CD14-positive monocyte (primary cell): ENCODE results near the gene CNTFR. TPM values are rescaled to one million over a fixed set of nuclear protein-coding genes. Genes with fewer than 3 reads are reported as not detected.

ENCODE experiments used
- DNase-seq, 3 donors: peaks; one replicate each; pipeline ENCODE4 v3.0.0-alpha.2; 2011 to 2022
- H2AFZ ChIP-seq: 2 replicates; pipeline ENCODE4 v1.6.0; 2012; ENCODE audit warnings: mild to moderate bottlenecking, low read depth, low read length, inconsistent platforms; ENCODE audit not compliant: insufficient read depth, poor library complexity, severe bottlenecking
- H3K27ac ChIP-seq, 2 donors: 1 replicate in 1 of 2; 2 replicates in 1 of 2; pipeline ENCODE4 v1.5.1; 2012 to 2013; ENCODE audit warnings: low read length in 2 of 2, control low read depth in 1 of 2, inconsistent platforms in 1 of 2, low read depth in 1 of 2, mild to moderate bottlenecking in 1 of 2
- H3K27me3 ChIP-seq, 2 donors: one replicate each; pipeline versions ENCODE4 v1.6.0 to v1.6.1; 2011 to 2013; ENCODE audit warnings: low read length in 2 of 2; ENCODE audit not compliant: control insufficient read depth in 2 of 2, insufficient read depth in 2 of 2
- H3K36me3 ChIP-seq, 2 donors: replicated peaks in 1 of 2; 1 replicate in 1 of 2; 2 replicates in 1 of 2; pipeline versions ENCODE4 v1.5.1 to v1.6.1; 2012 to 2013; ENCODE audit warnings: low read length in 2 of 2, control low read depth in 1 of 2, inconsistent platforms in 1 of 2, mild to moderate bottlenecking in 1 of 2; ENCODE audit not compliant: insufficient read depth in 2 of 2, control insufficient read depth in 1 of 2
- H3K4me1 ChIP-seq, 2 donors: 1 replicate in 1 of 2; 2 replicates in 1 of 2; pipeline versions ENCODE4 v1.5.1 to v1.6.1; 2012 to 2013; ENCODE audit warnings: low read length in 2 of 2, control low read depth in 1 of 2, inconsistent platforms in 1 of 2, mild to moderate bottlenecking in 1 of 2, moderate library complexity in 1 of 2; ENCODE audit not compliant: insufficient read depth in 2 of 2, control insufficient read depth in 1 of 2
- H3K4me2 ChIP-seq: replicated peaks from 2 replicates; pipeline ENCODE3; 2012; ENCODE audit warnings: low read length, moderate library complexity, mild to moderate bottlenecking; ENCODE audit not compliant: poor library complexity, severe bottlenecking; ENCODE audit errors: extremely low read depth
- H3K4me3 ChIP-seq, 3 experiments: fragments of 200-600 bp in 1 of 3; sonication (generic) in 1 of 3; replicated peaks in 1 of 3; 1 replicate in 2 of 3; 2 replicates in 1 of 3; pipeline ENCODE4 v1.5.1; 2011 to 2013; ENCODE audit warnings: low read length in 3 of 3, mild to moderate bottlenecking in 3 of 3, control low read depth in 2 of 3, low read depth in 2 of 3, inconsistent platforms in 1 of 3, moderate library complexity in 1 of 3
- H3K79me2 ChIP-seq: 2 replicates; pipeline ENCODE4 v1.6.0; 2012; ENCODE audit warnings: mild to moderate bottlenecking, control low read depth, inconsistent platforms, low read length, moderate library complexity; ENCODE audit not compliant: insufficient read depth
- H3K9ac ChIP-seq: 2 replicates; pipeline ENCODE4 v1.6.0; 2017; ENCODE audit warnings: low read length, mild to moderate bottlenecking; ENCODE audit not compliant: insufficient read depth, poor library complexity, severe bottlenecking
- H3K9me3 ChIP-seq, 2 donors: replicated peaks in 1 of 2; 1 replicate in 1 of 2; 2 replicates in 1 of 2; pipeline versions ENCODE4 v1.5.1 to v1.6.1; 2012 to 2013; ENCODE audit warnings: low read length in 2 of 2, control low read depth in 1 of 2; ENCODE audit not compliant: control insufficient read depth in 1 of 2, insufficient read depth in 1 of 2
- H4K20me1 ChIP-seq: 2 replicates; pipeline ENCODE4 v1.6.0; 2012; ENCODE audit warnings: mild to moderate bottlenecking, low read length, control low read depth, moderate library complexity; ENCODE audit not compliant: insufficient read depth
- H3K27ac Mint-ChIP-seq, 7 donors: one replicate each; pipeline ENCODE4 v1.8.0; 2020; ENCODE audit warnings: mild to moderate bottlenecking in 7 of 7, mixed read lengths in 7 of 7, moderate library complexity in 6 of 7, inconsistent platforms in 2 of 7
- H3K27me3 Mint-ChIP-seq, 3 donors: one replicate each; pipeline ENCODE4 v1.8.0; 2021 to 2022; ENCODE audit warnings: low read depth in 3 of 3, mild to moderate bottlenecking in 3 of 3, mixed read lengths in 3 of 3, moderate library complexity in 3 of 3, inconsistent platforms in 1 of 3
- H3K36me3 Mint-ChIP-seq, 2 donors: one replicate each; pipeline ENCODE4 v1.8.0; 2020; ENCODE audit warnings: mixed read lengths in 2 of 2, inconsistent platforms in 1 of 2, mild to moderate bottlenecking in 1 of 2
- H3K4me1 Mint-ChIP-seq: one replicate; pipeline ENCODE4 v1.8.0; 2020; ENCODE audit warnings: mild to moderate bottlenecking, mixed read lengths
- H3K4me3 Mint-ChIP-seq, 2 donors: one replicate each; pipeline ENCODE4 v1.8.0; 2020; ENCODE audit warnings: mild to moderate bottlenecking in 2 of 2, mixed read lengths in 2 of 2, moderate library complexity in 1 of 2
- H3K9me3 Mint-ChIP-seq, 7 donors: one replicate each; pipeline ENCODE4 v1.8.0; 2020 to 2022; ENCODE audit warnings: mixed read lengths in 7 of 7, mild to moderate bottlenecking in 6 of 7, moderate library complexity in 6 of 7, inconsistent platforms in 2 of 7
- WGBS: methylation state at CpG from one replicate; pipeline ENCODE4 v1.1.5; 2013; ENCODE audit warnings: missing lambda C conversion rate; ENCODE audit not compliant: insufficient coverage; 5-methylcytosine and 5-hydroxymethylcytosine counted together
- intact Hi-C, 2 donors: fragments of 100-400 bp; cut with micrococcal nuclease; formaldehyde crosslinking; loops; one replicate each; pipeline versions ENCODE4 v1.15.0 to v1.15.1; 2023
- polyA plus RNA-seq, 3 donors: library from polyadenylated mRNA; depleted of rRNA in 1 of 3; unstranded in 2 of 3; stranded (reverse) in 1 of 3; fragments of 300-500 nt in 2 of 3; fragments of >200 nt in 1 of 3; fragmentation: Illumina TruSeq in 2 of 3; gene quantifications; 1 replicate in 2 of 3; 2 replicates in 1 of 3; pipeline ENCODE4 v1.2.3, GENCODE V29; 2012 to 2021
- TF ChIP-seq, protein P1 (sequence below): fragments of 200-600 bp; IDR thresholded peaks from one replicate; pipeline ENCODE4 v1.8.0; 2022; ENCODE audit warnings: antibody characterized with exemption, mild to moderate bottlenecking

The CNTFR gene
- polyA plus RNA-seq, 3 donors: not detected

DNA sequence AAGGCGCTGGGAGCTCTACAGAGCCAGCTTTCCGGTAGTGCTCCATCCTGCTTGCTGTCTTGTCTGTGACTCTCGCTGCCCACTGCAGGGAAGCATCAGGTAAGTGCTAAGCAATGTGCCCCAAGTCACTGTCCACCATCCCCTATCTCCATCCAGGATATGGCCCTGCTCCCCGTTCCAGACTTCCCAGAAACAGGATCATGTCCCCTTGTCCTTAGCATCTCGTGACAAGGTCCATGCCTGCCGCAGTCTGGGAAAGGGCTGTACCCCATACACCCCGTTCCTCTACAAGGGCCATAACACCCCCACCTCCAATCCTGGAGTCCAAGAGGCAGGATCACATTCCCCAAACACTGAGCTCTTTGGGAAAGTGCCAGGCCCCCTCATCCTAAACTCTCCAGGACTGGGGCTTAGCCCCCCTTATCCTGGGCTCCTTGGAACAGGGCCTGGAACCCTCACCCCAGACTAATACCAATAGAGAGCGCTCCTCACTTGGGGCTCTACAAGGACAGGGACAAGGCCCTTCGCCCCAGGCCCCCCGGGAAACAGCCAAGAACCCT, 21.8 kb upstream of the CNTFR start:
- H3K36me3 ChIP-seq: peaks cover 23 to 30% of the 10 kb centered on the region in 2 donors
- no peaks in the 10 kb centered on the region for H4K20me1 ChIP-seq
- Mint-ChIP-seq H3K4me3 (peak overlapping the region; percentile 81 to 93), H3K4me1 (peaks cover 27% of the 10 kb centered on the region), H3K27ac (peak overlapping the region; percentile 84 to 96 (median 93)), H3K27me3 (peaks cover 0 to 4% (median 0%) of the 10 kb centered on the region in 3 donors), H3K36me3 (peaks cover 24 to 27% of the 10 kb centered on the region in 2 donors), H3K9me3 (peaks cover 0 to 3% (median 0%) of the 10 kb centered on the region in 7 donors)
- TF ChIP-seq, protein P1, sequence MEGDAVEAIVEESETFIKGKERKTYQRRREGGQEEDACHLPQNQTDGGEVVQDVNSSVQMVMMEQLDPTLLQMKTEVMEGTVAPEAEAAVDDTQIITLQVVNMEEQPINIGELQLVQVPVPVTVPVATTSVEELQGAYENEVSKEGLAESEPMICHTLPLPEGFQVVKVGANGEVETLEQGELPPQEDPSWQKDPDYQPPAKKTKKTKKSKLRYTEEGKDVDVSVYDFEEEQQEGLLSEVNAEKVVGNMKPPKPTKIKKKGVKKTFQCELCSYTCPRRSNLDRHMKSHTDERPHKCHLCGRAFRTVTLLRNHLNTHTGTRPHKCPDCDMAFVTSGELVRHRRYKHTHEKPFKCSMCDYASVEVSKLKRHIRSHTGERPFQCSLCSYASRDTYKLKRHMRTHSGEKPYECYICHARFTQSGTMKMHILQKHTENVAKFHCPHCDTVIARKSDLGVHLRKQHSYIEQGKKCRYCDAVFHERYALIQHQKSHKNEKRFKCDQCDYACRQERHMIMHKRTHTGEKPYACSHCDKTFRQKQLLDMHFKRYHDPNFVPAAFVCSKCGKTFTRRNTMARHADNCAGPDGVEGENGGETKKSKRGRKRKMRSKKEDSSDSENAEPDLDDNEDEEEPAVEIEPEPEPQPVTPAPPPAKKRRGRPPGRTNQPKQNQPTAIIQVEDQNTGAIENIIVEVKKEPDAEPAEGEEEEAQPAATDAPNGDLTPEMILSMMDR: no peak
- peak overlapping the region; percentile 80 for H3K4me2 ChIP-seq
- H2AFZ ChIP-seq: peak overlapping the region; percentile 100
- 75% methylated on average over 10 of the region's 10 CpGs for WGBS
- H3K9ac ChIP-seq: peak overlapping the region; percentile 95
- no peaks in the 10 kb centered on the region for H3K9me3 ChIP-seq
- peak overlapping the region; percentile 76 to 97 for H3K27ac ChIP-seq
- H3K79me2 ChIP-seq: peaks cover 13% of the 10 kb centered on the region
- peaks cover 24 to 30% of the 10 kb centered on the region in 2 donors for H3K4me1 ChIP-seq
- DNase-seq: no peak
- H3K4me3 ChIP-seq: peak overlapping the region; percentile 78 to 91 (median 85)
- intact Hi-C loops: loop anchor here (5.0 to 10.0 kb wide), 2 partner anchors 154 to 157 kb away; partner anchors contain the start of genes DNAI1 (in 2 of the 2) and FAM219A (in 2 of the 2)
- no peaks in the 10 kb centered on the region for H3K27me3 ChIP-seq

DNA sequence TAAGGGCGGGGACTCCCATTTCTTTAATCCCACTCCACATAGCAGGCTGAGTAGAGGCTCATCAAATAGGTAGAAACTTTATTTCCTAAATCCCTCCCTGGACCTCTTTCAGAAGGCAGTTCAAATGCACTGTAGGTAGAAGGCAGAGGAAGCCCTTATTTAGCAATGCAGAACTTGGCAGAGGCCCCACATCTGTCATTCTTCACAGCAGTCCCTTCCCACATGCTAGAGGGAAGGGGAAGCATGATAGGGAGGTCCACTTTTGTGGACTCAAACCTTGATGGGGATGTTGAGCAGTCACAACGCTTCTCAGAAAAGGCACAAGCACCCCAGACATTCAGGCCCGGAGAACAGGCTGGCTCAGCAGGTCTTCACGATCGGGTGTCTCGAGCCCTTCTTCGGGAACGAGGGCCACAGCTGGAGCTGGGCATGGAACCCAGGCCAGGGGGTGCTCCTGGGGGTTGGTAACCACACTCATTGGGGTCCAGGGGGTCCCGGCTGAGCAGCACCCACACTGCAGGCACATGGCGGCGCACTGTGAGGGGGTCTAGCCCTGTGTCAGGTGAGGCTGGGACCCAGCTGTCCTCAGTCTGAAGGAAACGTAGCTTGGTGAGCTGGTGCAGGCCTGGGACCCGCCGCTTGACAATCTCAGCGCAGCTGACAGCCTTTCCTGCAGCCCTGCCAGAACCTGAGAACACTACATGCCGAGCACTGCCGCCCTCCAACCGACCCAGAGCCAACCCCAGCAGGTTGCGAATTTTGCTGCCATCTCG, 21.1 kb upstream of the CNTFR start:
- Mint-ChIP-seq H3K4me1 (peaks cover 27% of the 10 kb centered on the region), H3K9me3 (peaks cover 0 to 3% (median 0%) of the 10 kb centered on the region in 7 donors), H3K36me3 (peaks cover 17 to 20% of the 10 kb centered on the region in 2 donors), H3K27ac (no peak overlapping the region), H3K27me3 (peaks cover 0 to 4% (median 0%) of the 10 kb centered on the region in 3 donors), H3K4me3 (peak overlapping the region in 1 of 2 donors; percentile 29)
- WGBS: 96% methylated on average over 19 of the region's 20 CpGs
- TF ChIP-seq, protein P1: no peak
- Histone ChIP-seq H2AFZ (peak overlapping the region; percentile 100), H3K79me2 (peaks cover 13% of the 10 kb centered on the region), H3K4me1 (peaks cover 24 to 30% of the 10 kb centered on the region in 2 donors), H3K27me3 (peaks cover 0 to 2% of the 10 kb centered on the region in 2 donors), H3K9ac (no peak overlapping the region), H3K9me3 (no peaks in the 10 kb centered on the region), H4K20me1 (no peaks in the 10 kb centered on the region), H3K27ac (no peak overlapping the region), H3K4me2 (peak overlapping the region; percentile 80), H3K4me3 (peak overlapping the region in 1 of 3 experiments; percentile 91), H3K36me3 (peaks cover 17 to 23% of the 10 kb centered on the region in 2 donors)
- DNase-seq: peak in 1 of 3 donors; percentile 9
- intact Hi-C loops: loop anchor here (5.0 to 10.0 kb wide), 2 partner anchors 153 to 156 kb away; partner anchors contain the start of genes DNAI1 (in 2 of the 2) and FAM219A (in 2 of the 2)
